Adrenal gland (tissue), 12 donors: ENCODE data around the gene CYP3A7. TPM values are rescaled to one million over a fixed set of nuclear protein-coding genes. Genes with fewer than 3 reads are reported as not detected.

Experiments used
- DNase-seq, 7 donors: peaks; one replicate each; pipeline ENCODE4 v3.0.0-alpha.2; 2019 to 2020
- H3K27ac ChIP-seq, 5 donors: fragments of 200-600 bp; sonication (generic) in 4 of 5; 1 replicate in 3 of 5; 2 replicates in 2 of 5; pipeline versions ENCODE4 v1.5.1 to v1.8.0; 2016 to 2020; ENCODE audit warnings: mild to moderate bottlenecking in 1 of 5
- H3K27me3 ChIP-seq: fragments of 200-600 bp; 2 replicates; pipeline ENCODE4 v1.8.0; 2021
- H3K36me3 ChIP-seq, 2 donors: fragments of 200-600 bp; replicated peaks in 1 of 2; 1 replicate in 1 of 2; 2 replicates in 1 of 2; pipeline versions ENCODE4 v1.5.1 to v1.8.0; 2018 to 2022
- H3K4me1 ChIP-seq, 2 donors: fragments of 200-600 bp; replicated peaks in 1 of 2; 1 replicate in 1 of 2; 2 replicates in 1 of 2; pipeline versions ENCODE4 v1.5.1 to v1.8.0; 2018 to 2021
- H3K4me3 ChIP-seq, 4 donors: fragments of 200-600 bp; sonication (generic) in 3 of 4; one replicate each; pipeline ENCODE4 v1.5.1; 2016 to 2018
- H3K9me3 ChIP-seq, 3 donors: fragments of 200-600 bp; sonication (generic) in 1 of 3; replicated peaks in 1 of 3; 1 replicate in 2 of 3; 2 replicates in 1 of 3; pipeline versions ENCODE4 v1.5.1 to v1.8.0; 2016 to 2021
- CTCF ChIP-seq, 6 experiments: fragments of 450-650 bp in 4 of 6; fragments of 200-600 bp in 2 of 6; sonication (generic) in 1 of 6; IDR thresholded peaks; 1 replicate in 5 of 6; 2 replicates in 1 of 6; pipeline versions ENCODE4 v1.5.1 to v1.8.0; 2016 to 2021; ENCODE audit warnings: antibody characterized with exemption in 6 of 6, mild to moderate bottlenecking in 2 of 6, moderate library complexity in 1 of 6
- POLR2A ChIP-seq, 2 donors: fragments of 450-650 bp; IDR thresholded peaks; one replicate each; pipeline ENCODE4 v1.6.1; 2017; ENCODE audit warnings: antibody characterized with exemption in 2 of 2, mild to moderate bottlenecking in 2 of 2, moderate library complexity in 1 of 2
- WGBS, 4 donors: extraction: QIAGEN DNeasy Blood & Tissue Kit in 2 of 4; methylation state at CpG; one replicate each; pipeline versions ENCODE4 v1.1.5 to v1.1.7; 2013 to 2017; 5-methylcytosine and 5-hydroxymethylcytosine counted together
- intact Hi-C, 2 donors: fragments of 100-400 bp; cut with DNase I; formaldehyde crosslinking; loops; one replicate each; pipeline versions ENCODE4 v1.14.1 to v1.15.0; 2022 to 2023
- polyA plus RNA-seq, 3 donors: library from polyadenylated mRNA; stranded (reverse); fragments of 200-250 nt in 2 of 3; fragments of 350-450 nt in 1 of 3; fragmentation: Illumina TruSeq in 1 of 3; extraction: RNeasy Lipid Tissue Mini Kit (QIAGEN cat#74804) in 1 of 3; gene quantifications; one replicate each; pipeline ENCODE4 v1.2.3, GENCODE V29; 2013 to 2014
- total RNA-seq, 9 donors: library from RNA; depleted of rRNA in 4 of 9; stranded (reverse); fragments of >200 nt in 4 of 9; fragments of 120-200 nt in 1 of 9; fragmentation: NEBNext Ultra II Directional in 1 of 9; extraction: Animal tissue kit (Norgen Biotek cat#: 25700) in 1 of 9; gene quantifications; one replicate each; pipeline versions ENCODE4 v1.1.0 to v1.2.4, GENCODE V29; 2013 to 2023
- donor health status: healthy with polysubstance abuse.
- donor health status: Bipolar disorder and iron deficiency.
- donor health status: DM: yes; HTN: yes; CAD: no.
- donor health status: DM: no; HTN: no; CAD: no.
- donor health status: DM: no; HTN: no; CAD: no.
- donor health status: DM: yes; HTN: yes; CAD: no.

Gene CYP3A7
- total and polyA plus RNA-seq, 12 donors, result 0.09 to 3.0 (median 0.65) TPM; not detected in 3

- H3K9me3 ChIP-seq, result no peaks in the 10 kb centered on the region
Measured at GRCh38 chr7:99768471-99768870, 33.5 kb upstream of the CYP3A7 start.

GRCh38 chr7:99767662-99768061, 32.7 kb upstream of the CYP3A7 start:
- 46 to 63% (median 63%) methylated on average over 1 of the region's 1 CpG for WGBS, 4 donors
- Histone ChIP-seq H3K27me3 (no peaks in the 10 kb centered on the region), H3K36me3 (no peaks in the 10 kb centered on the region), H3K4me1 (no peaks in the 10 kb centered on the region), H3K27ac (no peak overlapping the region), H3K4me3 (no peak overlapping the region), H3K9me3 (no peaks in the 10 kb centered on the region)
- no peak for DNase-seq
- intact Hi-C loops, result no loop called here
- TF ChIP-seq POLR2A (IDR thresholded peaks at IDR 0.05) (no peak), CTCF (IDR thresholded peaks at IDR 0.05) (no peak)

More at GRCh38 chr7:99768471-99768870, 33.5 kb upstream of the CYP3A7 start:
- 75 to 100% (median 96%) methylated on average over 2 of the region's 2 CpGs for WGBS, 4 donors
- no peak for DNase-seq
- H3K4me1 ChIP-seq, result no peaks in the 10 kb centered on the region
- no peaks in the 10 kb centered on the region for H3K36me3 ChIP-seq
- H3K4me3 ChIP-seq, result no peak overlapping the region
- no peak for TF ChIP-seq CTCF (IDR thresholded peaks at IDR 0.05)
- TF ChIP-seq POLR2A (IDR thresholded peaks at IDR 0.05), result no peak
- intact Hi-C loops, result no loop called here
- H3K27ac ChIP-seq, result no peak overlapping the region
- no peaks in the 10 kb centered on the region for H3K27me3 ChIP-seq

- H3K36me3 ChIP-seq, result no peaks in the 10 kb centered on the region
- H3K4me1 ChIP-seq, result no peaks in the 10 kb centered on the region
- intact Hi-C loops, result no loop called here
- no peaks in the 10 kb centered on the region for H3K9me3 ChIP-seq
- H3K4me3 ChIP-seq, result no peak overlapping the region
- H3K27ac ChIP-seq, result no peak overlapping the region
- 77 to 85% (median 79%) methylated on average over 3 of the region's 3 CpGs for WGBS, 4 donors
- DNase-seq, result no peak
- TF ChIP-seq POLR2A (IDR thresholded peaks at IDR 0.05) (no peak), CTCF (IDR thresholded peaks at IDR 0.05) (no peak)
- no peaks in the 10 kb centered on the region for H3K27me3 ChIP-seq
Measured at GRCh38 chr7:99766484-99767099, 31.6 kb upstream of the CYP3A7 start.

- Histone ChIP-seq H3K27me3 (no peaks in the 10 kb centered on the region), H3K27ac (no peak overlapping the region), H3K4me1 (no peaks in the 10 kb centered on the region), H3K36me3 (no peaks in the 10 kb centered on the region), H3K4me3 (no peak overlapping the region), H3K9me3 (no peaks in the 10 kb centered on the region)
- TF ChIP-seq POLR2A (IDR thresholded peaks at IDR 0.05), result no peak
- TF ChIP-seq CTCF (IDR thresholded peaks at IDR 0.05), result no peak
- WGBS, 4 donors, result 75 to 85% (median 85%) methylated on average over 3 of the region's 3 CpGs
- no peak for DNase-seq
- intact Hi-C loops, result no loop called here
Measured at GRCh38 chr7:99764478-99764877, 29.5 kb upstream of the CYP3A7 start.
